ENCODE data around the gene SLC13A3.

- TF ChIP-seq, protein P1, sequence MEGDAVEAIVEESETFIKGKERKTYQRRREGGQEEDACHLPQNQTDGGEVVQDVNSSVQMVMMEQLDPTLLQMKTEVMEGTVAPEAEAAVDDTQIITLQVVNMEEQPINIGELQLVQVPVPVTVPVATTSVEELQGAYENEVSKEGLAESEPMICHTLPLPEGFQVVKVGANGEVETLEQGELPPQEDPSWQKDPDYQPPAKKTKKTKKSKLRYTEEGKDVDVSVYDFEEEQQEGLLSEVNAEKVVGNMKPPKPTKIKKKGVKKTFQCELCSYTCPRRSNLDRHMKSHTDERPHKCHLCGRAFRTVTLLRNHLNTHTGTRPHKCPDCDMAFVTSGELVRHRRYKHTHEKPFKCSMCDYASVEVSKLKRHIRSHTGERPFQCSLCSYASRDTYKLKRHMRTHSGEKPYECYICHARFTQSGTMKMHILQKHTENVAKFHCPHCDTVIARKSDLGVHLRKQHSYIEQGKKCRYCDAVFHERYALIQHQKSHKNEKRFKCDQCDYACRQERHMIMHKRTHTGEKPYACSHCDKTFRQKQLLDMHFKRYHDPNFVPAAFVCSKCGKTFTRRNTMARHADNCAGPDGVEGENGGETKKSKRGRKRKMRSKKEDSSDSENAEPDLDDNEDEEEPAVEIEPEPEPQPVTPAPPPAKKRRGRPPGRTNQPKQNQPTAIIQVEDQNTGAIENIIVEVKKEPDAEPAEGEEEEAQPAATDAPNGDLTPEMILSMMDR (conservative IDR thresholded peaks at IDR 0.05) = no peak
- no peak for TF ChIP-seq ZFX (IDR thresholded peaks at IDR 0.05)
These were observed 127.4 kb downstream of the SLC13A3 start for GRCh38 chr20:46523696-46524328.

All from C4-2B (cell line).